ENCODE measurements around the gene CES4A. TPM values are rescaled to one million over a fixed set of nuclear protein-coding genes. Genes with fewer than 3 reads are reported as not detected.

The CES4A gene
- total RNA-seq, 1 experiment from 2014 or later: 1.9 TPM

DNA sequence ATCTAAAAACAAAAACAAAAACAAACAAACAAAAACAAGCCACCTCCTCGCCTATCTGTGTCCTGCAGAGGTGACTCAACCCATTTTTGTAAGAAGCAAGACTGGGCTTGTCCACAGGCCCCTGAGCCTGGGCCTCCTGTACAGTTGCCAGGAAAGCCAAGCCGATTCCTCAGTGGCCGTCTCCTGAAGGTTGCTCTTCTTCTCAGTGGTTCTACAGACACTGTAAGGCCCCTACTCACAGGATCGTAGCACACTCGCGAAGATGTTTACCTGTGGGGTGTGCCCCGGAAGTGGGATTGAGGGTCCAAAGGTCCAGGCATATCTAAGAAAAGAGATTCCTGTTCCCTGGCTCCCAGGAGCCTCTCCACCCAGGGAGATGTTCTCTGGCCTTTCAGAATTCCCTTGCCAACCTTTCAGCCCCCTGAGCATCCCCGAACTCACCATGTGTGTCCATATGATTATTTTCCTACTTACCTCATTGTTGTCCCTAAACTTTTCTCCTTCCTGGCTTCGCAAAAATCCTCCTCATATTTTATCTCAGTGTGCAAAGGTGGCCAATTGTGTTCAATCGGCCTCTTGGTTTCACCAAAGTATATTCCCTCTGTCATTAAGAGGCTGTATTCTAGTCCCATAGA, 34.8 kb upstream of the CES4A start:
- Histone ChIP-seq H2BK120ac (ENCODE audit: low read depth, low read length, poor library complexity, severe bottlenecking) (no peak overlapping the region), H3K27ac (ENCODE audit: insufficient read length, low read depth, low read length) (no peak overlapping the region), H2BK15ac (ENCODE audit: low read depth, low read length) (no peak overlapping the region), H4K91ac (ENCODE audit: insufficient read length, low read depth, low read length) (no peak overlapping the region), H3K4ac (ENCODE audit: low read depth, low read length) (no peak overlapping the region), H3K23me2 (ENCODE audit: insufficient read length, low read depth, low read length, poor library complexity, severe bottlenecking) (no peaks in the 10 kb centered on the region), H3K9me3 (ENCODE audit: control insufficient read depth, low read depth, low read length) (no peaks in the 10 kb centered on the region), H3K27me3 (ENCODE audit: insufficient read depth, low read length) (peaks cover 11% of the 10 kb centered on the region; the same call in 1 of the 2 replicates), H3K79me1 (ENCODE audit: insufficient read depth, low read depth, low read length, poor library complexity, severe bottlenecking) (no peaks in the 10 kb centered on the region), H3K9ac (ENCODE audit: extremely low read depth, insufficient read length, low read length) (no peak overlapping the region), H3K79me2 (ENCODE audit: insufficient read depth, low read length) (no peaks in the 10 kb centered on the region), H3K56ac (ENCODE audit: insufficient read length, low read depth, low read length) (no peak overlapping the region), H4K8ac (replicated peaks; ENCODE audit: insufficient read length, low read depth, low read length) (no peak overlapping the region), H3T11ph (ENCODE audit: low read length) (no peak overlapping the region), H3K4me1 (ENCODE audit: insufficient read depth, low read length) (no peaks in the 10 kb centered on the region), H2BK12ac (ENCODE audit: insufficient read length, low read depth, low read length) (no peak overlapping the region), H4K20me1 (ENCODE audit: control insufficient read depth, insufficient read depth, insufficient read length) (no peaks in the 10 kb centered on the region), H2AK5ac (ENCODE audit: insufficient read length, low read length) (no peak overlapping the region), H2BK20ac (ENCODE audit: low read depth, low read length, poor library complexity, severe bottlenecking) (no peak overlapping the region), H2AFZ (ENCODE audit: low read length) (no peak overlapping the region), H2BK5ac (ENCODE audit: insufficient read length, low read length) (no peak overlapping the region), H3K23ac (ENCODE audit: insufficient read length, low read depth, low read length) (no peak overlapping the region), H3K14ac (ENCODE audit: insufficient read depth, low read length) (no peak overlapping the region), H3K4me2 (ENCODE audit: insufficient read depth, insufficient read length, low read length) (no peak overlapping the region), H4K5ac (ENCODE audit: insufficient read length, low read depth, low read length) (no peak overlapping the region), H3K18ac (ENCODE audit: insufficient read length, low read depth, low read length) (no peak overlapping the region)
- no peak for DNase-seq
- WGBS (ENCODE audit: extremely low coverage, insufficient read length, low lambda C conversion rate): no CpG with 5 or more reads among the region's 10 CpGs
- H3K36me3 Mint-ChIP-seq (ENCODE audit: insufficient read depth in 1 of 3, low read depth in 3 of 3): peaks cover 0 to 8% (median 6%) of the 10 kb centered on the region in 3 experiments; a peak in 4 of 7 replicates
- peaks cover 9% of the 10 kb centered on the region in 2 experiments for H3K4me1 Mint-ChIP-seq
- H3K9me3 Mint-ChIP-seq: peaks cover 6 to 8% of the 10 kb centered on the region in 2 experiments; a peak in 3 of 5 replicates
- H3K4me3 Mint-ChIP-seq: no peak overlapping the region
- no peak overlapping the region for H3K27ac Mint-ChIP-seq
- TF ChIP-seq, protein P1, sequence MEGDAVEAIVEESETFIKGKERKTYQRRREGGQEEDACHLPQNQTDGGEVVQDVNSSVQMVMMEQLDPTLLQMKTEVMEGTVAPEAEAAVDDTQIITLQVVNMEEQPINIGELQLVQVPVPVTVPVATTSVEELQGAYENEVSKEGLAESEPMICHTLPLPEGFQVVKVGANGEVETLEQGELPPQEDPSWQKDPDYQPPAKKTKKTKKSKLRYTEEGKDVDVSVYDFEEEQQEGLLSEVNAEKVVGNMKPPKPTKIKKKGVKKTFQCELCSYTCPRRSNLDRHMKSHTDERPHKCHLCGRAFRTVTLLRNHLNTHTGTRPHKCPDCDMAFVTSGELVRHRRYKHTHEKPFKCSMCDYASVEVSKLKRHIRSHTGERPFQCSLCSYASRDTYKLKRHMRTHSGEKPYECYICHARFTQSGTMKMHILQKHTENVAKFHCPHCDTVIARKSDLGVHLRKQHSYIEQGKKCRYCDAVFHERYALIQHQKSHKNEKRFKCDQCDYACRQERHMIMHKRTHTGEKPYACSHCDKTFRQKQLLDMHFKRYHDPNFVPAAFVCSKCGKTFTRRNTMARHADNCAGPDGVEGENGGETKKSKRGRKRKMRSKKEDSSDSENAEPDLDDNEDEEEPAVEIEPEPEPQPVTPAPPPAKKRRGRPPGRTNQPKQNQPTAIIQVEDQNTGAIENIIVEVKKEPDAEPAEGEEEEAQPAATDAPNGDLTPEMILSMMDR (conservative IDR thresholded peaks at IDR 0.05): no peak
- peaks cover 12% of the 10 kb centered on the region for H3K27me3 Mint-ChIP-seq (ENCODE audit: low read depth)

All from H9 (cell line).